Right cardiac atrium (tissue), 5 donors: ENCODE results near the gene ADGRD1. TPM values are rescaled to one million over a fixed set of nuclear protein-coding genes. Genes with fewer than 3 reads are reported as not detected.

Experiments used
- ATAC-seq, 2 donors: fragments of 200-7000 bp; cut with Tn5 transposase; one replicate each; pipeline versions ENCODE4 v1.8.0 to v1.9.1; 2020; ENCODE audit warnings: moderate library complexity in 2 of 2, mild to moderate bottlenecking in 1 of 2
- DNase-seq, 3 donors: peaks; one replicate each; pipeline ENCODE4 v3.0.0-alpha.2; 2020
- H3K27ac ChIP-seq: one replicate; pipeline ENCODE4 v1.5.1; 2013; ENCODE audit warnings: mild to moderate bottlenecking, low read length, control low read depth, moderate library complexity
- H3K27me3 ChIP-seq: one replicate; pipeline ENCODE4 v1.6.1; 2013; ENCODE audit not compliant: control insufficient read depth, insufficient read depth
- H3K4me1 ChIP-seq: one replicate; pipeline ENCODE4 v1.6.1; 2013; ENCODE audit warnings: low read length; ENCODE audit not compliant: control insufficient read depth, insufficient read depth
- H3K4me3 ChIP-seq: one replicate; pipeline ENCODE4 v1.5.1; 2013; ENCODE audit warnings: low read length, control low read depth
- H3K9me3 ChIP-seq: one replicate; pipeline ENCODE4 v1.6.1; 2013; ENCODE audit warnings: low read length; ENCODE audit not compliant: control insufficient read depth
- WGBS: extraction: QIAGEN DNeasy Blood & Tissue Kit; methylation state at CpG from one replicate; pipeline ENCODE4 v1.1.7; 2013; 5-methylcytosine and 5-hydroxymethylcytosine counted together
- intact Hi-C, 4 donors: fragments of 100-400 bp; cut with DNase I; formaldehyde crosslinking; loops; one replicate each; pipeline versions ENCODE4 v1.11.0 to v1.14.0; 2022 to 2023
- polyA plus RNA-seq: library from polyadenylated mRNA; stranded (reverse); fragments of 200-250 nt; gene quantifications from one replicate; pipeline ENCODE4 v1.2.3, GENCODE V29; 2013
- total RNA-seq, 4 donors: library from RNA; stranded (reverse); fragmentation: NEBNext Ultra II Directional; extraction: Animal tissue kit (Norgen Biotek cat#: 25700); gene quantifications; one replicate each; pipeline ENCODE4 v1.2.1, GENCODE V29; 2021
- donor health status: healthy with polysubstance abuse.
- donor health status: DM: no; HTN: yes; CAD: no.
- donor health status: DM: no; HTN: no; CAD: no.
- donor health status: DM: no; HTN: yes; CAD: no; lungs with severe emphysema.
- donor health status: DM: yes; HTN: yes; CAD: no.

The ADGRD1 gene
- total and polyA plus RNA-seq, 5 donors: 50.0 to 386 (median 234) TPM

DNA sequence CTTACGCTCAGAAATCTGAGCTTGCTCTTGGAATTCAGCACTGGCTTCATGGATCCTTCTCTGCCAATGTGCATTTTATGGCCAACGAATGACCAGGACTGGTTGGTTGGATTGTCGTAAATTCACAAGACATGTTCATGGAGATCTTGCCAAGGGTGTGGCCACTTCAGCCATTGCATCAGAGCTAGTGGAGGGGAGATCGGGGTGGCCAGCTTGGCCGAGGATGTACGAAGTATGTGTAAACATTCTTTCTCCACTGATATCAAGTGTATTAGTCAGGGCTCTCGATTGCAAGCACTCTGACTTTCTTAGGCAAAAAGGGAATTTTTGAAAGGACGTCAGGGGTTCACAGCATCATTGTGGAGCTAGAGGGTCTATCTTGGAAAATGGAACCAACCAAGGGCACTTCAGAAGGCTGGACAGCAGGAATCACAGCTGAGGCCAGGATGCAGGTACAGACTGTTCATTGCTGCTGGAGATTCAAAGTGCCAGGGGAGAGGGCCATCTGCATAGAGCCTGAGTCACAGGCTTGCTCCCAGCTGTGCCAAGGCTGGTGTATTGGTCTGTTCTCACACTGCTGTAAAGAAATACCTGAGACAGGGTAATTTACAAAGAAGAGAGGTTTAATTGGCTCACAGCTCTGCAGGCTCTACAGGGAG, 32.9 kb upstream of the ADGRD1 start:
- Histone ChIP-seq H3K27ac (peak overlapping the region; percentile 57), H3K9me3 (no peaks in the 10 kb centered on the region), H3K4me1 (peaks cover 2% of the 10 kb centered on the region), H3K27me3 (no peaks in the 10 kb centered on the region), H3K4me3 (no peak overlapping the region)
- 50% methylated on average over 8 of the region's 8 CpGs for WGBS
- ATAC-seq (peak; percentile 84 to 89), DNase-seq (peak; percentile 89 to 94 (median 91))
- intact Hi-C loops: no loop called here

DNA sequence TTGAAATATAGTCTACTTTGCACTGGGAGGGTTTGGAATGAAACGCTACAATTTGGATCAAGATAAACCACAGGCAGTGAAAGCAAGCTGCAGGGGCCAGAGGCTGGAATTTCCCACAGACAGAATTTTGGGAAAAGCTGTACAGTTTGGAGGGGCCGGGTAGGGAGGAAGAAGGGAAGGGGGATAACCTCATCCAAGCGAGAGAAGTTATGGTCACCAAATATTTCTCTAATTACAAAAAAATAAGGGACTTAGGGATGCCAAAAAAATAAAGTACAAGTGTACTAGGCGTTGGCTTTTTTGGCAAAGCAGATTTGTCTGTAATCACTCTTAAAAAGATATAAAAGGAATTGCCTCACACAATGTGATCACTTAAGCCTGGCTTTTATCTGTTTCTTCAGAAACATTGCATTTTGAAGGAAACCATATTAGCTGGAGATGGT, 31.2 kb upstream of the ADGRD1 start:
- WGBS: 41% methylated on average over 4 of the region's 4 CpGs
- no peaks in the 10 kb centered on the region for H3K9me3 ChIP-seq
- peak overlapping the region; percentile 49 for H3K27ac ChIP-seq
- H3K4me3 ChIP-seq: no peak overlapping the region
- ATAC-seq: peak; percentile 53
- H3K4me1 ChIP-seq: peaks cover 2% of the 10 kb centered on the region
- H3K27me3 ChIP-seq: no peaks in the 10 kb centered on the region
- DNase-seq: peak in 1 of 3 donors; percentile 50
- intact Hi-C loops: no loop called here

DNA sequence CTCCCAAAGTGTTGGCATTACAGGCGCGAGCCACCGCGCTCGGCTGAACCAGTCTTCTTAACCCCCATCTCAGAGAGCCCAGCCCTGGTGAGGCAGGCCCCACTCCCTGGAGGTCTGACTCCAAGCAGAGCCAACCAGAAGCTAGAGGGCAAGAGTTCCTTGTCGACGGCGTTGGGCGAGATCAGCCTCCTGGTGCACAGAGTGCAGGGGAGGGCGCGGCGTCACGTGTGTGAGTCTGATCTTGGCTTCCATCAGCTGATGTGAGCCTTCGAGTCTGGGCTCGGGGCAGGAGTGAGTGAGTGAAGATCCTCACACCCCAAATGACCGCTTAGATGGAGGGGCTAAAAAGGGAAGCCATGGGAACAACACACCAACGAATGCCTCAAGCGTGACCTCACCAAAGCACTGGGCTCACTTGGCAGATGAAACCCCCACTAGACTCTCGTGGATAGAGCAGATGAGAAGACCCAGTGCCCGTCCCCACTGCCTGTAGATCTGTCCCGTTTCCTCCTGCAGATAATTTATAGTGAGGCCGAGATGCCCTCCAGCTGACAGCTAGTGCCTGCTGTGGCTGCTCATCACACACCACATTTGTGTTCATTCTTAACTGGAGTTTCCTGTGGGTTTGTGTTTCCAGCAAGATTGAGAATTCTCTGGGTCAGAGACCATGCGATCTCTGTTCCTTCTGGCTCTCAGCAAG, 28.6 kb upstream of the ADGRD1 start:
- intact Hi-C loops: no loop called here

DNA sequence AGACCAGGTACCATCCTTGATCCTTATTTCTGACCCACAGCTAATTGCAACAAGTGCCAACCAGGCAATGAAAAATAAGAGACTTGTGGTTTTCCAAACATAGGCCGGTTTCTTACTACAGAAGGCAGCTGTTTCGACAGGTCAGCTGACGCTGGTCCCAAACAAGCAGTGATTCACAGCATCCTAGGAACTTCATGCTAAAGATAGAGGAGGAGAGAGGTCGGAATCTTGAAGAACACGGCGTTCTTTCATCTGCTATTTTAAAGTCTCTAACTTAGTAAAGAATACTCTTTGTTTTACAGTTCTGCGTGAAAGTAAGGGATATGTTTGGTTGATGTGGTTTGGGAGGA, 28.1 kb upstream of the ADGRD1 start:
- ATAC-seq (no peak), DNase-seq (no peak)
- H3K4me1 ChIP-seq: no peaks in the 10 kb centered on the region
- H3K9me3 ChIP-seq: no peaks in the 10 kb centered on the region
- no peak overlapping the region for H3K4me3 ChIP-seq
- intact Hi-C loops: no loop called here
- no peak overlapping the region for H3K27ac ChIP-seq
- H3K27me3 ChIP-seq: no peaks in the 10 kb centered on the region
- WGBS: 65% methylated on average over 7 of the region's 7 CpGs

More for the DNA sequence above, 28.6 kb upstream of the ADGRD1 start:
- DNase-seq: peak in 1 of 3 donors; percentile 42
- Histone ChIP-seq H3K4me3 (no peak overlapping the region), H3K9me3 (no peaks in the 10 kb centered on the region), H3K27me3 (no peaks in the 10 kb centered on the region), H3K4me1 (no peaks in the 10 kb centered on the region), H3K27ac (no peak overlapping the region)
- no peak for ATAC-seq
- WGBS: 73% methylated on average over 23 of the region's 23 CpGs

DNA sequence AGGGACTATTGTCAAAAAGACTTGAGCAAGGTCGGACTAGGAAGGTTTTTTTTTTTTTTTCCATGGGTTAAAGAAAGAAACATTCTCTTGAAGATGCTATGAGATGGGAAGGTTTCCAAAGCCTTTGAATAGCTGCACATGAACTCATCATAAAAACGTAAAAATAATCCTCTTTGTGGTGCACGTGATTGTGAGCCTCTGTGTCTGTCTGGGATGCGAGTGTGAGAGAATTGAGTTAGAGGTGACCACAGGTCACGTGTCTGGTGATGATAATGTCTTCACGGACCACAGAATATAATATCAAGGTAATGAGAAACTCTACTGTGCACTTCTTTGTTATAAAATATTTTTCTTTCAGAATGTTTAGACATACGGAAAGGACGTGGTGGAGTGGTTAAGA, 24.3 kb upstream of the ADGRD1 start:
- intact Hi-C loops: no loop called here

DNA sequence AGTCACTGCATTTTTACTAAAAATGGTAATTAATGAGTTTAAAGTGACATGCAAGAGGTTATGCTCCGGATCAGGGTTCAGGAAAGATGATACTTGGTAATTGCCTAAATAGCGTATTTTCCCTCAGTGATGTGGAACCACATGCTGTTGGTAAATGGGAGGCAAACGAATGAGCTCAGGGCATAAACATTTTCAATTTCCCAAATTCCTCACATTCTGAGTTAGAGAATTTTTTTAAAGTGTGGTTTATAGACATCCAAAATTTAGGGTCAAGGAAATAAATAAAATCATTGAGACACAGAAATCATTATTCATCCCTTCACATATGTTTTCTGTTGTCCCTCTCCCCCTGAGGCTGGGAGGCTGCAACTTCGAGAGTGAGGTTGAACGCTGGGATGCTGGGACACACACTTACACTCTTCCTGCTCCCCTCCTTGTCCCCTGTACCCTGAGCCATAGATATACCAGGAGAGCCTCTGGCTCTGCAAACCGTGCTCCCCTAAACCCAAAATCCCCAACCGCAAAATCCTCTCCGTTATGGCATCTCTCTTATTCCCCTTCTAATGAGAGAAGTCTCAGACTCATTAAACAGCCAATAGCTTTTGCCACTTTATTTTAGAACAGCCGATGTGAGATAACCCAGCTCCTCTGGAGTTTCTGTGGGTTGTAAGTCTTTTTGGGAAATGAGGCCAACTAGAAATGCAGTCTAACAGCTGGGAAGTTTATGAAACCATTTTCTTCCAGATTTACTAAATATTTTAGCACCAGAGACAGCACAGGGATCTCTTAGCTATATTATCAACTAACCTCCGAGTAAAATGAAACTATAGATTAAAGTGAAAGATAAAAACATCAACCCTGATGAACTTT, 21.4 kb upstream of the ADGRD1 start:
- no peak overlapping the region for H3K4me3 ChIP-seq

More for the DNA sequence above, 24.3 kb upstream of the ADGRD1 start:
- DNase-seq (no peak), ATAC-seq (no peak)
- 72% methylated on average over 8 of the region's 8 CpGs for WGBS
- Histone ChIP-seq H3K27me3 (no peaks in the 10 kb centered on the region), H3K9me3 (no peaks in the 10 kb centered on the region), H3K4me3 (no peak overlapping the region), H3K27ac (no peak overlapping the region), H3K4me1 (no peaks in the 10 kb centered on the region)

DNA sequence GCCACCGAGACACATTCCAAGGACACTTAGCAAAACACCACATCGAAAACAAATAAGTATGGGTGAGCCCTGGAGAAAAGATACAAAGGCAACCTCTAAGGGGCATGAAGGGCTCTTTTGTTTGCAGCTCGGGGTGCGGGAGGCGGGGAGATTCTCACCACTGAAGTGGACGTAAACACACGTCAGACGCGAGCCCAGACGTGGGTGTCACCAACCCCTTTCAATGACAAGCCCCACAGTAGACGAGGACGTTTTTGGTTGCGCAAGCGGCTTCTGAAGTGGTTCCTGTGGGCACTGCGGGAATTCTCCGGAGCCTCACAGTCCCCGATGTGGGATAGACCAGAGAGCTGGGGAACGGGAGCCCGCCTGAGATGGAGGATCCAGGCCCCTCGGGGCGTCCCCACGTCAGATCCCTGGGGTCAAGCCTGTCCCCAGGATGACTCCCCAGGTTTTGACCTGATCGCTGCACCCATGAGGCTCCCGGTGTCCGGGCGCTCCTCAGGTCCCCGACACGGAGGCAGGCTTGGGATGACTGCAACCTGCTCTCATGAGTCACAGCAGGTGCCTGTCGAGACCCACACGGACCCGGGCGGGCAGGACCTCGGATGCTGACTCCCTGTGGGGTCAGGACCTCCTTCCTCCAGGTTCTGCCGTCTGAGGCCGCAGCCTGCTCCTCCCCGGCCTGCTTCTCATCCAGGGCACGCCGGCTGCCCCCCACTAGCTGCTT, 20.3 kb upstream of the ADGRD1 start:
- Histone ChIP-seq H3K4me1 (no peaks in the 10 kb centered on the region), H3K27ac (no peak overlapping the region), H3K9me3 (no peaks in the 10 kb centered on the region), H3K27me3 (no peaks in the 10 kb centered on the region), H3K4me3 (no peak overlapping the region)
- 77% methylated on average over 38 of the region's 38 CpGs for WGBS
- DNase-seq (peak; percentile 70 to 88 (median 84)), ATAC-seq (peak; percentile 76 to 88)
- intact Hi-C loops: no loop called here

More for the DNA sequence above, 21.4 kb upstream of the ADGRD1 start:
- no peak for DNase-seq
- no peaks in the 10 kb centered on the region for H3K9me3 ChIP-seq
- 53% methylated on average over 10 of the region's 10 CpGs for whole genome bisulfite sequencing
- no peaks in the 10 kb centered on the region for H3K27me3 ChIP-seq
- H3K4me1 ChIP-seq: no peaks in the 10 kb centered on the region
- ATAC-seq: no peak
- intact Hi-C loops: no loop called here
- no peak overlapping the region for H3K27ac ChIP-seq

DNA sequence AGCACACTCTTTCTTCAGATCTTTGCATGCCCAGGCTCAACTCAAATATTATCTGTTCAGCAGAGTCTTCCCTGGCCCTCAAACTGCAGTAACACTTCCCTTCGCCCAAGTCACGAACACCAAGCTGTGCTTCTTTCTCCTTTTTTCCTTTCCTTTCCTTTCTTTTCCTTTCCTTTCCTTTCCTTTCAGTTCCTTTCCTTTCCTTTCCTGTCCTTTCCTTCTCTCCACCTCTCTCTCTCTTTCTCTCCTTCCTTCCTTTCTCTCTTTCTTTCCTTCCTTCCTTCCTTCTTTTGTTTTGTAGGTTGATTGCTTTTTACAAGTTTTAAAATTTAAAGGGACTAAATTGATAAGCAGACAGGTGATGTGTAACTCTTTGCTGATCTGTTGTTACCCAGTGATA, 19.0 kb upstream of the ADGRD1 start:
- intact Hi-C loops: no loop called here
- WGBS: 84% methylated on average over 2 of the region's 2 CpGs
- no peak for ATAC-seq
- no peak overlapping the region for H3K4me3 ChIP-seq
- no peaks in the 10 kb centered on the region for H3K4me1 ChIP-seq
- H3K27me3 ChIP-seq: no peaks in the 10 kb centered on the region
- no peak overlapping the region for H3K27ac ChIP-seq
- no peak for DNase-seq
- no peaks in the 10 kb centered on the region for H3K9me3 ChIP-seq

DNA sequence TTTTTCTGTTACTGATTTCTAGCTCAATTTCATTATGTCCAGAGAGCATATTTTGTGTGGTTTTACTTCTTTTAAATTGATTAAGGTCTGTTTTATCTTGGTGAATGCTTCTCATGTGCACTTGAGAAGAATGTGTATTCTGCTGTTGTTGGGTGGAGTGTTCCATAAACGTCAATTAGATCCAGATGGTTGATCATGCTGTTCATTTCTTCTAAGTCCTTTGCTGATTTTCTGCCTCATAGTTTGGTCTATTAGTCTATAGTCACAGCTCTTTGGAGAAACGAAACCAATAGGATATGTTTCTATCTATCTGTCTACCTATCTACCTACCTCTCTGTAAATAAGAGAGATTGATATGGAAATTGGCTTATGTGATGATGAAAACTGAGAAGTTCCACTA, 17.1 kb upstream of the ADGRD1 start:
- ATAC-seq: no peak
- intact Hi-C loops: no loop called here
- Histone ChIP-seq H3K4me1 (no peaks in the 10 kb centered on the region), H3K4me3 (no peak overlapping the region), H3K27me3 (no peaks in the 10 kb centered on the region), H3K9me3 (no peaks in the 10 kb centered on the region), H3K27ac (no peak overlapping the region)
- DNase-seq: no peak
- WGBS: 67% methylated on average over 2 of the region's 2 CpGs

DNA sequence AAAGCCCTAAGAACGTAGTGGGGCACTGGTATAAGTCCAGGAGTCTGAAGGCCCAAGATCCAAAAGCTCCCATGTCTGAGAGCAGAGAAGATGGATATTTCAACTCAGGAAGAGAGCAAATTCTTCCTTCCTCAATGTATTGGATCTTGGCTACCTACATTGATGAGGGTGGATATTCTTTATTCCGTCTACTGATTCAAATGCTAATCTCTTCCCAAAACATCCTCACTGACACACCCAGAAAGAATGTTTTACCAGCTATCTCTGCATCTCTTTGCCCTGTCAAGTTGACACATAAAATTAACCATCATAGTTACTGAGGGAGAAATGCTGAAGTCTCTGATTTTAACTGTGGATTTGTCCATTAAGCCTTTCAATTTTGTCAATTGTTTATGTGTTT, 16.6 kb upstream of the ADGRD1 start:
- H3K27me3 ChIP-seq: no peaks in the 10 kb centered on the region
- no peak overlapping the region for H3K27ac ChIP-seq
- H3K4me1 ChIP-seq: no peaks in the 10 kb centered on the region
- DNase-seq (no peak), ATAC-seq (no peak)
- WGBS: 79% methylated on average over 2 of the region's 2 CpGs
- no peaks in the 10 kb centered on the region for H3K9me3 ChIP-seq
- intact Hi-C loops: no loop called here
- no peak overlapping the region for H3K4me3 ChIP-seq
